NCI-H2107 treated with DMSO at 0.1 percent for 48 hours (cell line): ENCODE results near the gene TESMIN.

Experiments used
- DNase-seq: peaks from one replicate; lab custom pipeline; 2025; ENCODE audit not compliant: unreplicated experiment; lab: John Stamatoyannopoulos, UW

TESMIN gene

DNA sequence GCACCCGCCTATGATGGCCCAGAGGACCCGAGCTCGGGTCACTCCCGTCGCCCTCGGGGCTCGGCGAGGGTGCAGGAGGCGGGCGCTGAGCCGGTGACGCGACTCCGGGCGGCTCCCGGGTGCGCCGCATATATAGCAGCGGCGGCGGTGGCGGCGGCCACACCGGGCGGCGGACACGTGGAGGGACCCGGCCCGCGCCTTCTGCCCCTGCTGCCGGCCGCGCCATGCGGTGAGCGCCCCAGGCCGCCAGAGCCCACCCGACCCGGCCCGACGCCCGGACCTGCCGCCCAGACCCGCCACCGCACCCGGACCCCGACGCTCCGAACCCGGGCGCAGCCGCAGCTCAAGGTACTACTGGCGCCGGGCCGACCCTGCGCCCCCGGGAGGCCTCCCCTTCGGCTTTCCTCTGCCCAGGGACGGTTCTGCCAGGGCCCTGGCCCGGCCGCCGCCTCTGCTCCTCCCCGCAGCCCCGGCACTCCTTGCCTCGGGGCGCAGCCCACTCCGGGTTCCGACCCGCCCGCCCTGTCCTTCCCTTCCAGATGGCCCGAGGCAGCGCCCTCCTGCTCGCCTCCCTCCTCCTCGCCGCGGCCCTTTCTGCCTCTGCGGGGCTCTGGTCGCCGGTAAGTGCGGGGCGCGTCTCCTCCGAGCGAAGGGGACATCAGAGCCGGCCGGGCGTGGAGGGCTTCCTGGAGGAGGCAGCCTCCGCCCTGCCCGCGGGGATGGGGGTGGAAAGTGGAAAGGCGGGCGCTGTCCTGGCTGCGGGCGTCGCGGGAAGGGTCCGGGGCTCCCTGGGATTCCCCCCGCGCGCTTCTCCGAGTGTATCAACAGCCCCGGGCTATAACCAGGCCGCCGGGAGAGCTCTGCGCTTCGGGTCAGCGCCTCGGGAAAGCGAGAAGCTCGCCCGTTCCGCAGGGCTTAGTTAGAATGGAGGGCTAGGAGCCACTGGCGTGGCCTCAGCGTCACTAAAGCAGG, 66.6 kb downstream of the TESMIN start, which contains the start of gene GAL:
TSS of gene GAL (plus strand) at position 160 of the 972 bp plus-strand sequence. CDS start at position 540, 380 bp downstream.
- no peak for DNase-seq

- DNase-seq: no peak
Measured at GRCh38 chr11:68683536-68684384, 67.6 kb downstream of the TESMIN start.

DNA sequence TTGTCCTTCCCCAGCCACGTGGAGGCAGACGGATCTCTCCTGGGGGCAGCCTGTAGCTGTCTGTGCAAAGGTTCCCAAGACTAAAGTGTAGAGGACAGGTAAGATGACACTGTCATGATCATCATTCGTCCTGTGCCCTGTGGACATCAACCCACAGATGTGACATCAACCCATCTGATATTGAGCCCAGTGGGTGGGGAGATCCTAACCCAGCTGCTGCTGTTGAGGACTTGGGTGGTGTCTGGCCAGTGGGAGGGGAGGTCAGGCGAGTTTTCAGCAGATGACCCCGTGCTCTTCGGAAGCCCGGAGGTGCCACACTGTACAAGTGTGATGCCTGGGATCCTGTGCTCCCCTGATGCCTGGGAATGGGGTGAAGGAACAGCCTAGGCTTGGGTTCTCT, 68.2 kb downstream of the TESMIN start:
- no peak for DNase-seq

DNA sequence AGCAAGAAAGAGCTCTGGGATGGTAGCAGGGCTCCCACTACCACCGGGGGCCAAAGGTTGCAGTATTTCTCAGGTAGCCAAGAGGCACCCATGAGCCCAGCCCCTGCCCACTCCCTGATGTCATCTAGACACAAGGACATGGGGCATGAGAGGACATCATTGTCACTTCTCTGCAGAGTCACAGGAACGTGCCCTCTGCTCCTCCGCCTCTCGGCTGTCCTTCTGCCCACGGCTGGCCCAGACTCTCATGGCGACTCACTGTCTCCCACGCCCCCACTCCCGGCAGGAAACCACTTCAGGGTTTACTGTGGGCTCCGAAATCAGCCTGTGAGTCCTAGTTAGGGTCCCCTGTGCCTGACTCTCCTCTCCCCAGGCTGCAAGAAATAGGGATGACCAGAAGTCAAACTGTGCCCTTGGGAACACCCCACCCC, 68.8 kb downstream of the TESMIN start:
- DNase-seq: no peak

- no peak for DNase-seq
Measured at GRCh38 chr11:68680541-68681231, 70.6 kb downstream of the TESMIN start.

GRCh38 chr11:68678031-68678441, 73.3 kb downstream of the TESMIN start:
- DNase-seq: no peak

DNA sequence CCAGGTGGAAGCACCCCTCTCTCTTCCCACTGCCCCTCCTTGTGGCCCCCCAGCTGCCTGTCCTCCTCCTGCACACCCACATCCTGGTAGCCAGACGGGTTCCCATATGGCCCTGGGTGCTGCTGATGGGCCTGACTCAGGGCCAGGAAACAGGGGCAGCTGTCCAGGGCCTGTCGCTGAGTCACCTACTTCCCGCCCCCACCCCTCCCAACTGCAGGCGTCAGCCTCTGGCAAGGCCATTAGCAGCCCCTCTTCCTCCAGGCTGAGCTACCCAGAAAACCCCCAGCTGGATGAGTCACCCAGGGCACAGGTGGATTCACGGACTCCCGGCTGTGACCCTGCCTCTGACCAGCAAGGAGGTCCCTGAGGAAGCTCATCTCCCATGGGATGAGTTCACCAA, 73.9 kb downstream of the TESMIN start:
- DNase-seq: no peak

GRCh38 chr11:68674461-68674860, 76.9 kb downstream of the TESMIN start:
- DNase-seq: no peak

DNA sequence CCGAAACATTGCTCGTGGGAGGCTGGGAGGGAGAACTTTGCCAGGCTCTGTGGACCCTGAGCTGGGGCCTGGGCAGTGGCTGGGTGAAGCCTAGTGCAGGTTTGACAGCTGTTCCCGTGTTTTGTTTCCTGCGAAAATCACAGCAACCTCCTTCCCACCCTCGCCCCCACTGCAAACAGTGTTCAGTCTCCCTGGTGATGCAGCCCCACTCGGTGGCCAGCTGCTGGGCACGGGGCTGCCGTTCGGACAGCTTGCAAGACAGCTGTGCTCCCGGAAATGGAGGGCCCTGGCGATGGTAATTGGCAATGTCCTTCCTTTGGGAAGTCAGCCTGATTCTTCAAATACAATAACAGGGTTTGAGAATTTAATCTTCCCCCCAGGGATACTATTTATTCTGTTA, 77.3 kb downstream of the TESMIN start:
- DNase-seq: no peak

GRCh38 chr11:68673306-68673945, 77.9 kb downstream of the TESMIN start:
- DNase-seq: no peak

DNA sequence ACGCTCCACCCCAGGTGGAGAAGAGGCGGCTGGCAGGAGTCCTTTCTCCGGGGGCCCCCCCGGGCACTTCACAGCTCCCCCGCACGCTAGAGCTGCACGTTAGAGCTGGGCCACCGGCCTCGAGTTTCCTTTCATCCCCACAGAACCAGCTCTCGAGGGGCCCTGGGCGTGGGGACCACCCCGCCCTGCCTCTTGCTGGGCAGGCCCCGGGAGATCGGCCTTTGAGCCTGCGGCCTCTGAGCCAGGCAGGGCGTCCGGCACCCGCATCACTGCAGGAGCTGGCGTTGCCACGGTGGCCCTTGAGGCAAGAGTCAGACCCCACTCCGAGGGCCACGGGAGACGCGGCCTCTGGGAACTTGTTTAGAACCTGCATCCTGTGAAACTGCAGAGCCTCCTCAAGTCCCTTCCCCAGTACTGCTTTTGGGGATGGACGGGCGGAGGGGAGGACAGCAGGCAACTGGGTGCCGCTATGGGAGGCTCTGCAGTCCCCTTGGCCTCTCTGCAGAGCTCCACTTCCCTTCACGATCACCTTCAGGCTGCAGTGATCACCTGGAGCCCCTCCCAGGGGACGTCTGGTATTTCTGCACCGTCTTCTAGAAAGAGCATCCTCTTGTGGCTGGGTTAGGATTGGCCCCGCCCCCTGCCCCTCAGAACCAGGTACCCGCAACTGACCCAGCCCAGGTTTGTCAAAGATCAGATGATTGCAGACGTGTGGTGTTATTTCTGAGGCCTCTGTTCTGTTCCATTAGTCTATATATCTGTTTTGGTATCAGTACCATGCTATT, 80.9 kb downstream of the TESMIN start:
- no peak for DNase-seq

DNA sequence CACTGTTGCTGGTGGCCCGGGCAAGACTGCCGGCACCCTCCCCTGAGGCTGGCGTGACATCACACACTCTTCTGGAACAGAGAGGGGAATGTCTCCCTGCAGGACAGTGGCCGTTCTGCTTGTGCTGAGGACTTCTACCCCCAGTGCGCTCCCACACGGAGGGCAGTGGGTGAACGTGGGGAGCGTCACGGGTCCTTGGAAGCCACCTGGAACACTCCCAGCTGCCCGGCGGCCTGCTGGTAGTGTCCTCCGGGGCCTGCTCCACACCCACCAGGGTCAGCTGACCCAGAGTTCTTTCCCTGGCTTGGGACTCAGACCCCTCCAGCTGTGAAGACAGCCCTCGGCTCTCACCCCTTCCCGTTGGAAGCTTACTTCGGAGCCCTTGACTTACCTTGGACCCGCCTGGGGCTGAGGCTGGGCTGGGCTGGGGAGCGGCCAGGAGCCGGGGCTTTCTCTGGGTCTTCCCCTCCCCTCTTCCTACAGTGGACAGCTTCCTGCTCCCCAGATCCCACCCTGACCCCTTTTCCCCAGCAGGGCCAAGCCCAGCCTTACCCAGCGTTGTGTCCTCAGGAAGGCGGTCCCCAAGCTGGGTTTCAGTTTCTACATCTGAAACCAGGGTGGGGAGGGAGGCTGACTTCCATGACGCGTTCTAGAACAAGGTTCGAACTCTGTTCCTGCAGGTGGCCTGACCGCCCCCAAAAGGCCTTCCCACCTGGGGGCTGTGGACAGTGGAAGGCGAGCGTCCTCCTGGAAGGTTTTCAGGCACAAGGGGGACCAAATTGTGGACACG, 81.8 kb downstream of the TESMIN start:
- no peak for DNase-seq

- DNase-seq: no peak
Measured at GRCh38 chr11:68667511-68668500, 83.5 kb downstream of the TESMIN start.

- no peak for DNase-seq
Measured at GRCh38 chr11:68666849-68667248, 84.5 kb downstream of the TESMIN start.

- no peak for DNase-seq
Measured at GRCh38 chr11:68665436-68665835, 85.9 kb downstream of the TESMIN start.

DNA sequence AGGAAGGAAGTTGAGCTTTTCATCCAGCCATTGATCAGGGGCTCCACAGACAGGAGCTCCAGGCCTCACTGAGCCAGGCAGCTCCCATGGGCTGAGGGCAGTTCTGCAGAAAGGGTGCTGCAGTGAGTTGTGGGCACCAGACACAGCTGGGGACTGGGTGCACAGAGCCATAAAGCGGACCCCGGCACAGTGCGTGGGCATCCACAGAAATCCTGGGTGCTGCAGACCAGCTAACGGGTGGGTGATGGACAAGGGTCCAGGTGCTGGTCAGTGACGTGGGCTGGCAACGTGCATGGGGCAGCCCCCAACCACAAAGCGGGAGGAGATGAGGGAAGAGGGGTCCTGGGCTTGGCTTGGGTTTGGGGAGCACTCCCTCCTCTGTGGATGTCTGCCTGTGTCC, 86.4 kb downstream of the TESMIN start:
- no peak for DNase-seq

DNA sequence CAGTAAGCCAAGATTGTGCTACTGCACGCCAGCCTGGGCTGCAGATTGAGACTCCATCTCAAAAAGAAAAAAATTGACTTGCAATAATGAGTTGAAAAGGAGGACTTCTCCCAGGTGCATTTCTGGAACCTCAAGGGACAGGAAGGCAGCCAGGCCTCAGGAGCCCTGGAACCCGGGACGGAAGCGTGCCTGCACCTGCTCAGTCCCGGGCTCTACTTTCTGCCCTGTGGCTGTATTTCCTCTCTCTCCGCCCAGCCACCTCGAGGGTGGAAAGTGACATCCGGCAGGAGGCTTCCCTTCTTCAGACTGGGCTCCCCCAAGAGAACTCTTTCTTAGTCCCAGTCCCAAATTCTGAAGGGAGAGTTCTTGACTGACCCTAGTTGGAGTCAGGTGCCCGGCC, 87.2 kb downstream of the TESMIN start:
- DNase-seq: no peak

DNA sequence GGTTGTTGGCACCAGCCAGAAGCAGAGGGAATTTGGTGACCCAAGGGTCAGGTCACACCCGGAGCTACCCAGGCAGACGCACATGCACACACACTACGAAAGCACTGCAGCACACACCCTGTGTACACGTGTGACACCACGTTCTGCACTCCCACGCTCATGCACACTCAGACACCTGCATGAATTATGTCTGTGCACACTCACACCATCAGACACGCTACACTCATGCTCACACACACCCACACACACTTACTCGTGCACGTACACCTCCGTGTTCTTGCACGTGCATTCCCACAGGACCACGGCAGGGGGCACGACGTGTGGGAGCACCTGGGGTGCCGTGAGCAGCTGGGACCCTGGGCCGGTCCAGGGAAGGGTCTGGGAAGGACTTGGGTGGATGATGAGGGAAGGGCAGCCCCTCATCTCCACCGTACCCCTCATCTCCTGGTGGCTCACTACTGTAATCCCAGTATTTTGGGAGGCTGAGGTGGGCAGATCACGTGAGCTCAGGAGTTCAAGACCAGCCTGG, 87.8 kb downstream of the TESMIN start:
- DNase-seq: no peak
